Adrenal gland (tissue), 5 donors: Measurements from ENCODE around the gene ITGB4.

Experiments
- CTCF ChIP-seq, 6 experiments: fragments of 450-650 bp in 4 of 6; fragments of 200-600 bp in 2 of 6; sonication (generic) in 1 of 6; IDR thresholded peaks; 1 replicate in 5 of 6; 2 replicates in 1 of 6; pipeline versions ENCODE4 v1.5.1 to v1.8.0; 2016 to 2021; ENCODE audit warnings: antibody characterized with exemption in 6 of 6, mild to moderate bottlenecking in 2 of 6, moderate library complexity in 1 of 6
- POLR2A ChIP-seq, 2 donors: fragments of 450-650 bp; IDR thresholded peaks; one replicate each; pipeline ENCODE4 v1.6.1; 2017; ENCODE audit warnings: antibody characterized with exemption in 2 of 2, mild to moderate bottlenecking in 2 of 2, moderate library complexity in 1 of 2
- donor health status: DM: no; HTN: no; CAD: no.

- TF ChIP-seq CTCF (IDR thresholded peaks at IDR 0.05): no peak
- no peak for TF ChIP-seq POLR2A (IDR thresholded peaks at IDR 0.05)
Observed at GRCh38 chr17:75697651-75698291, 23.5 kb upstream of the ITGB4 start.
